HUES48 (cell line): ENCODE results near the gene ENOPH1.
"Not testable (repeated sequence)": the region's sequence is repeated elsewhere in the genome, so short reads cannot be mapped to it uniquely, and the experiment has no call there.

Experiments
- H3K27ac ChIP-seq: one replicate; pipeline ENCODE4 v1.7.0; 2013; ENCODE audit warnings: low read depth, low read length, inconsistent platforms
- H3K27me3 ChIP-seq: 2 replicates; pipeline ENCODE4 v1.6.1; 2013; ENCODE audit warnings: mild to moderate bottlenecking, low read length; ENCODE audit not compliant: control insufficient read depth, insufficient read depth
- H3K36me3 ChIP-seq: 2 replicates; pipeline ENCODE4 v1.6.1; 2013; ENCODE audit warnings: low read length; ENCODE audit not compliant: control insufficient read depth, insufficient read depth
- H3K4me1 ChIP-seq: 2 replicates; pipeline ENCODE4 v1.6.1; 2013; ENCODE audit warnings: mild to moderate bottlenecking, low read length; ENCODE audit not compliant: control insufficient read depth, insufficient read depth
- H3K4me3 ChIP-seq: 2 replicates; pipeline ENCODE4 v1.5.1; 2013; ENCODE audit warnings: mild to moderate bottlenecking, low read depth, low read length
- H3K9ac ChIP-seq: 2 replicates; pipeline ENCODE4 v1.6.1; 2013; ENCODE audit warnings: mild to moderate bottlenecking, low read depth, low read length, moderate library complexity
- H3K9me3 ChIP-seq: 2 replicates; pipeline ENCODE4 v1.6.1; 2013; ENCODE audit warnings: low read length; ENCODE audit not compliant: control insufficient read depth, insufficient read depth

ENOPH1 gene

DNA sequence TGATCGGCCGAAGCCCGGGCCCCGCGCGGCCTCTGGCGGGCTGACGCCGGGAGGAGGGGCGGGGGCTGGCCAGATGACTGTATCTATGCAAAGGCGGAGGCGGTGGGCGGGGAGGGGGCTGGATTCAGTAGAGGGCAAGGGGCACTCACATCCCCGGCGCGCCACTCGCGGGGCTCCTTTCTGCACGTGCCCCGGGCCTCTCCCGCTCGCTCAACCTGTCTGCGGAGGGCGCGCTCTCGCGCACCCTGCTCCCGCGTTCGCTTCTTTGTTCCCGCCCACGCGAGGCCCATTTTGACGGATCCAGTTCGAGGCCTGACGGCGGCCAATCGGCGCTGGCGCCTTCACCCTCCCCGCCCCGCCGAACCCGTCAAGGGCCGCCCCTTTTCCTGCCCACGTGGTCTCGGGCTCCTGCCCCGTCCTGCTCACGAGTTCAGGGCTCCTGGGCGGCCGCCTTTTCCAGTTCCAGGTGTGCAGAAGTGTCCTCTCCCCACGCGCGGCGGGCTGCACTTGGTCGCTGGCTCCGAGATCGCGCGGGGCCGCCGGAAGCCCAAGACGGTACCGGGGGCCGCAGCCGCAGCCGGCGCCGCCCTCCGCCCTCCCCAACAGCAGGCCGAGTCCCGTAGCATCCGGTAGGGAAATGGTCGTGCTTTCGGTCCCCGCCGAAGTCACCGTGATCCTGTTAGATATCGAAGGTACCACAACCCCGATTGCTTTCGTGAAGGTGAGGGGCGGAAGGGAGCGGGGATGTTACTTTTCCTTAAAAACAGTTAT, at the start of gene ENOPH1, which contains the start of gene HNRNPDL:
Gene ENOPH1 (plus strand): TSS at position 398 of the 771 bp plus-strand sequence. CDS start 240 bp downstream, at position 638.
Gene HNRNPDL (minus strand): TSS at position 270 of the 771 bp plus-strand sequence. CDS start 772 bp downstream, outside the sequence.
- Histone ChIP-seq H3K27ac (peak within 1 kb of the TSS; percentile 99), H3K27me3 (no peaks in the 10 kb centered on the region), H3K4me1 (peaks cover 8% of the 10 kb centered on the region; the same call in 1 of the 2 replicates), H3K9ac (peak within 1 kb of the TSS; percentile 99), H3K9me3 (no peaks in the 10 kb centered on the region), H3K36me3 (peaks cover 48% of the 10 kb centered on the region), H3K4me3 (peak within 1 kb of the TSS; percentile 93)

DNA sequence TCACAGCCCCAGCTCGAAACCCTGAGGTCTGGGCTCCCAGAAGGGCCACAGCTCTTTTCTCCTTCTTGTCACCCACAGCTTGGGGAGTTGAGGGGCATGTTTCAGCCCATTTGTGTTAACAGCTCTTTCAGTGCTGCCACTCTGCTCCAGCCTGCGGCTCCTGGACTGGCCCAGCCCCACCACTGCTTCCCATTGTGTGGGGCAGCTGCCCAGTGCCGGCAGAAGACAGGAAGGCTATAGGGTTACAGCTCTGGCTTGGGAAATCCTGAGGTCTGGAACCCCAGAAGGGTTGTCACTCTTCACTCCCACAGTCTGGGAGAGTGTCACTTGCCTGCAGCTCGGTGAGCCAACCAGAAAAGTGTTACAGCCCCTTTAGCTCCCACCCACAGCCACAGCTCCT, 49.6 kb upstream of the ENOPH1 start:
- Histone ChIP-seq H3K36me3 (peaks cover 4% of the 10 kb centered on the region; the same call in 1 of the 2 replicates), H3K4me1 (peaks cover 3% of the 10 kb centered on the region; the same call in 1 of the 2 replicates), H3K4me3 (no peak overlapping the region), H3K27me3 (no peaks in the 10 kb centered on the region), H3K9me3 (no peaks in the 10 kb centered on the region), H3K9ac (no peak overlapping the region), H3K27ac (no peak overlapping the region)

DNA sequence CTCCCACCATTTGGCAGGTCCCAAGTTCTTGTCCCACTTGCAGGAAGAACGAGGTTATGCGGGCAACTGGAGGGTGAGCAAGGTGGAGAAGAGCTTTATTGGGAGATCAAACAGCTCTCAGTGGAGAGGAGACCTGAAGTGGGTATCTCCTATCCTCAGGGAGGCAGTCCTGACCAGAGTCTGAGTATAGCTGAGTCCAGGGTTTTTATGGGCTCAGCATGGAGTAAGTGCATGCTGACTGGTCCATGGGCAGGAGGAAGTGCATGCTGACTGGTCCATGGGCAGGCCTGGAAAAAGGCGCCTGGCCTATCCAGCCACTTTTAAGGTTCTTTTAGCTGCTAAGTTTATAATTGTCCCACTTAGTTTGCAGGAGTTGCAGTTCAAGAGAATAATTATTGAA, 49.2 kb upstream of the ENOPH1 start:
- Histone ChIP-seq H3K4me3 (no peak overlapping the region), H3K27ac (no peak overlapping the region), H3K27me3 (no peaks in the 10 kb centered on the region), H3K9ac (no peak overlapping the region), H3K36me3 (peaks cover 2% of the 10 kb centered on the region; the same call in 1 of the 2 replicates), H3K9me3 (no peaks in the 10 kb centered on the region; the same call in 1 of the 2 replicates), H3K4me1 (no peaks in the 10 kb centered on the region)

DNA sequence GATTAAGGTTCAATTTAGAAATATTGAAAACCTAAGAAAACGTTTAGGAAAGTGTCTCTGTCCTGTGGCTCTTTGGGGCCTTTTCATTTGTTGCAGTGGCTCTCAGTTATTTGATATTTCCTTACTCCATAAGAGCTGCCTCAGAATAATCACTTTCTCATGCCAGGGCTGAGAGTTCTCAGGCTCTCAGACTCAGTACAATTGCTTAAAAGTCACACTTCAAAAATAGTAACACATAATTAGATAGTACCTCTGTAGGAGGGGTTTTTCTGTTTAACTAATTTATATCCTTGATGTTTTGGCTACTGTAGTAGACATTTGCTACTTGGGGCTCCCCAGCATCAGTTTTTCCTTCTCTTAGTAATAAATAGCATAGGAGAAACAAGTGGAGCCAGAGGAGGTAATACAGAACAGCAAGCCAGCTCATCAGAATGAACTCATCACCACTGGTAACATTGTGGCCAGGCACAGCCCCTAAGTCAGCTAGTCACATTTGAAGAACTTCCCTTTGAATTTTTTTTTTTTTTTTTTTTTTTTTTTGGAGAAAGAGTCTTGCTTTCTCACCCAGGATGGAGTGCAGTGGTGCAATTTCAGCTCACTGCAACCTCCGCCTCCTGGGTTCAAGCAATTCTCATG, 48.6 kb upstream of the ENOPH1 start:
- H3K27me3 ChIP-seq, result no peaks in the 10 kb centered on the region
- no peak overlapping the region for H3K9ac ChIP-seq
- H3K9me3 ChIP-seq, result no peaks in the 10 kb centered on the region; the same call in 1 of the 2 replicates
- H3K4me3 ChIP-seq, result no peak overlapping the region
- no peaks in the 10 kb centered on the region for H3K4me1 ChIP-seq
- H3K36me3 ChIP-seq, result no peaks in the 10 kb centered on the region
- no peak overlapping the region for H3K27ac ChIP-seq

DNA sequence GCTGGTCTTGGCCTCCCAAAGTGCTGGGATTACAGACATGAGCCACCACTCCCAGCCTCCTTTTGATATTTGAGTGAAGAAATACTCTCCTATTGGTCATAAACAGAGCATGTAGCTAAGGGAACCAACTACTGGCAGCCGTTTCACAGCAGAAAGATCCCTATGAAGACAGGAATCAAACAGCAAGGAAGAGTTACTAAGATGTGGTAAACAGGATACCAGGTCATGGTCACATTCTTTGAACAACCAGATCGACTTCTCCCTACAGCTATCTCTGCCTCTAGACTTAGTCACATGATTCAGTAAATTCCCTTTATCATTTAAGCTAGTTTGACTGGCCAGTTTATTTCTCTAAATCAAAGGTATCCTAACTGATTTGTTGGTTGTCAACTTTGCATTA, 47.6 kb upstream of the ENOPH1 start:
- H3K27ac ChIP-seq, result no peak overlapping the region
- no peaks in the 10 kb centered on the region for H3K4me1 ChIP-seq
- H3K36me3 ChIP-seq, result no peaks in the 10 kb centered on the region
- no peaks in the 10 kb centered on the region; the same call in 1 of the 2 replicates for H3K9me3 ChIP-seq
- H3K27me3 ChIP-seq, result no peaks in the 10 kb centered on the region
- H3K4me3 ChIP-seq, result no peak overlapping the region
- H3K9ac ChIP-seq, result no peak overlapping the region

DNA sequence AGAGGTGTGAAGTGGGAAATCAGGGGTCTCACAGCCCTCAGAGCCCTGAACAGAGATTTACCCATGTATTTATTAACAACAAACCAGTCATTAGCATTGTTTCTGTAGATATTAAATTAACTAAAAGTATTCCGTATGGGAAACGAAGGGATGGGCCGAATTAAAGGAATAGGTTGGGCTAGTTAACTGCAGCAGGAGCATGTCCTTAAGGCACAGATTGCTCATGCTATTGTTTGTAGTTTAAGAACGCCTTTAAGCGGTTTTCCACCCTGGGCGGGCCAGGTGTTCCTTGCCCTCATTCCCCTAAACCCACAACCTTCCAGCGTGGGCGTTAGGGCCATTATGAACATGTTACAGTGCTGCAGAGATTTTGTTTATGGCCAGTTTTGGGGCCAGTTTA, 44.1 kb upstream of the ENOPH1 start:
- H3K27me3 ChIP-seq, H3K9ac ChIP-seq, H3K27ac ChIP-seq, H3K4me3 ChIP-seq, H3K9me3 ChIP-seq, H3K4me1 ChIP-seq, H3K36me3 ChIP-seq: not testable (repeated sequence)

DNA sequence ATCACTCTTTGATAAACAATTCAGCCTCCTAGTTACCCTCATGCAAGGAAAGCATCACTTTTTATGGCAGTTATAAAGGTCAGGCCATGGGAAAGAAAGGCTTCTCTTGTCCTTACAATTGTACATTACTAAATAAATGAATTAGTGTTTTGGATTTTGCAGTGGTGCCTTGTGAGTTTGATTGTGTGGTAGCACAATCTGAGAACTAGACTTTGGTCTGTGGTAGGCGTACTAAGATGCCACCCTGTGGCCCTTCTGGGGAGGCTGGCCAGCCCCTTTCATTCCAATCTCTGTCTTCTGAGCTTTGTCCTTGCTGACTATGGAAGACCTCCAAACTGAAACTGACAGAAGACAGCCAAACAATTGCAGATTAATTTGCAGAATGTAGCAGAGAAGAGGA, 42.0 kb upstream of the ENOPH1 start:
- no peaks in the 10 kb centered on the region for H3K27me3 ChIP-seq
- no peak overlapping the region for H3K27ac ChIP-seq
- H3K4me1 ChIP-seq, result no peaks in the 10 kb centered on the region
- H3K36me3 ChIP-seq, result no peaks in the 10 kb centered on the region
- H3K9me3 ChIP-seq, result no peaks in the 10 kb centered on the region; the same call in 1 of the 2 replicates
- H3K4me3 ChIP-seq, result no peak overlapping the region
- H3K9ac ChIP-seq, result no peak overlapping the region

DNA sequence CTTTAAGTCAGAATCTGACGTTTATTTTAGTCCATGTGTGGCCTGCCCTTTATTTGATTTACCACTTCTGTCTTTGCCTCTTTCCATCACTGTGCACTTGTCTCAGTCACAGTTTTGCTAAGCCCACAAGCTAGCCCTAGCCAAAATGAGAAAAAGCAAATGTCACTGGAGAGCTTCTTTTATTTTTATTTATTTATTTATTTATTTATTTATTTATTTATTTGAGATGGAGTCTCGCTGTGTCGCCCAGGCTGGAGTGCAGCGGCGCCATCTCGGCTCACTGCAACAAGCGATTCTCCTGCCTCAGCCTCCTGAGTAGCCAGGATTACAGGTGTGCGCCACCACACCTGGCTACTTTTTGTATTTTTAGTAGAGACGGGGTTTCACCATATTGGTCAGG, 40.3 kb upstream of the ENOPH1 start:
- H3K9me3 ChIP-seq, H3K4me3 ChIP-seq, H3K36me3 ChIP-seq, H3K27me3 ChIP-seq, H3K4me1 ChIP-seq, H3K27ac ChIP-seq, H3K9ac ChIP-seq: not testable (repeated sequence)

DNA sequence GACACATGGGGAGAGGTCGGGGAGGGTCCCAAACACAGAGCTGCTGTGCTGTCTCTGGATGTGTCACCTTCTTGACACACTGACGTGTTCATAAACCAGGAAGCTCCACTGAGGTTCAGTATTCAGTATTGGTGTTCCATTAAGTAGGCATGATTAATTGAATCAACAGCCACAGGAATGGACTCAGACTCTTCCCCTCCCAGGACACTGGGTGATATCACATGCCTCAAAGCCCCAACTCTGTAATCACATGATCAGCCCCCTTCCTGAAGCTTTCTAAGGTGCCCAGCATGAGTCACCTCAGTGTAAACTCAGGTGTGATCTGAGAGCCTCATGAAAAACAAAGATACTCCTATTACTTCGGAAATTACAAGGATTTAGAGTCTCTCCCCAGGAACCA, 35.5 kb upstream of the ENOPH1 start:
- Histone ChIP-seq H3K4me1 (peaks cover 3% of the 10 kb centered on the region; the same call in 1 of the 2 replicates), H3K9me3 (no peaks in the 10 kb centered on the region), H3K27ac (no peak overlapping the region), H3K27me3 (no peaks in the 10 kb centered on the region), H3K36me3 (no peaks in the 10 kb centered on the region), H3K4me3 (no peak overlapping the region), H3K9ac (no peak overlapping the region)

DNA sequence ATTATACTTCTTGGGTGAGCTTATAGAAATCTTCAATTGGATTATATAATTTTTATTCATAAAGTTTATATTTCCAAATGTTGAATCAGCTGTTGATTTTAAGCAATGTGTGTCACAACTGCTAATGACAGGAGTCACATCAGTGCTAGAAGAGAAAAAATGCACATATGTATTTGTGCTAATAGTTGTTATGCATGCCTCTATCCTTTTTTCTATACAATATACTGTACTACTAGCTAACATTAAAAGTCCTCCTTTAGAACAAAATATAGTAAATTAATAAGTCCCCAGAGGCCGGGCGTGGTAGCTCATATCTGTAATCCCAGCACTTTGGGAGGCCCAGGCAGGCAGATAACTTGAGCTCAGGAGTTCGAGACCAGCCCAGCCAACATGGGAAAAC, 32.9 kb upstream of the ENOPH1 start:
- no peaks in the 10 kb centered on the region for H3K27me3 ChIP-seq
- H3K4me3 ChIP-seq, result no peak overlapping the region
- H3K9ac ChIP-seq, result no peak overlapping the region
- H3K9me3 ChIP-seq, result no peaks in the 10 kb centered on the region
- no peak overlapping the region for H3K27ac ChIP-seq
- H3K36me3 ChIP-seq, result no peaks in the 10 kb centered on the region
- H3K4me1 ChIP-seq, result peaks cover 3% of the 10 kb centered on the region; the same call in 1 of the 2 replicates

DNA sequence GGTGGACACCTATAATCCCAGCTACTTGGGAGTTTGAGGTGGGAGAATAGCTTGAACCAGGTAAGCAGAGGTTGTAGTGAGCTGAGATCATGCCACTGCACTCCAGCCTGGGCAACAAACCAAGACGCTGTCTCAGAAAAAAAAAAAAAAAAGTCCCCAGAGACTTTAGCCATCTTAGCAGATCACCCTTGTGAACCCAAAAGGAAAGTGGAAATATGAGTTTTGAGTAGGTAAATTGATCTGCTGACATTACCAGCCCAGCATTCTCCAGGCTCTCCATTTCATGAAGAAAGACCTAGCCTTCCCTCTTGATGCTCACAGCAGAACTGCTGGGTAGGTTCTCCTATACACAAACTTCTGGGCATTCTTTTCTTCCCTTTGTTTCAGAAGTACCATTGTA, 32.1 kb upstream of the ENOPH1 start:
- Histone ChIP-seq H3K27ac (no peak overlapping the region), H3K4me1 (peaks cover 3% of the 10 kb centered on the region; the same call in 1 of the 2 replicates), H3K9ac (no peak overlapping the region), H3K36me3 (no peaks in the 10 kb centered on the region), H3K4me3 (no peak overlapping the region), H3K27me3 (no peaks in the 10 kb centered on the region), H3K9me3 (no peaks in the 10 kb centered on the region)
